ENCODE data around the gene EPHB2. TPM values are rescaled to one million over a fixed set of nuclear protein-coding genes. Genes with fewer than 3 reads are reported as not detected.

Gene EPHB2
- polyA plus RNA-seq, 1 donor from 2014 or later: 22.8 TPM

GRCh38 chr1:22918644-22919043 lies 208.0 kb downstream of the EPHB2 start:
- Histone ChIP-seq H3F3A (ENCODE audit: insufficient read depth, low read length, poor library complexity, severe bottlenecking) (no peaks in the 10 kb centered on the region), H3K27ac (ENCODE audit: low read length) (no peak overlapping the region), H2AFZ (ENCODE audit: low read depth, low read length) (no peak overlapping the region), H3K4me2 (ENCODE audit: low read length) (no peak overlapping the region), H4K20me1 (ENCODE audit: insufficient read depth) (no peaks in the 10 kb centered on the region), H3K9me2 (ENCODE audit: insufficient read depth, low read length) (no peaks in the 10 kb centered on the region), H3K27me3 (ENCODE audit: insufficient read depth, low read depth, low read length) (no peaks in the 10 kb centered on the region), H3K9me3 (ENCODE audit: low read length) (no peaks in the 10 kb centered on the region), H3K9ac (ENCODE audit: low read length) (no peak overlapping the region), H3K79me2 (replicated peaks; ENCODE audit: insufficient read depth, low read length) (no peaks in the 10 kb centered on the region), H3K36me3 (ENCODE audit: insufficient read depth, low read length) (no peaks in the 10 kb centered on the region), H3K4me3 (ENCODE audit: low read length) (no peak overlapping the region)
- no peak for TF ChIP-seq SMC3 (conservative IDR thresholded peaks at IDR 0.05; ENCODE audit: poor library complexity)
- no peak for TF ChIP-seq MXI1 (conservative IDR thresholded peaks at IDR 0.05; ENCODE audit: poor library complexity, severe bottlenecking)
- no peak for TF ChIP-seq EZH2 (IDR thresholded peaks at IDR 0.05; ENCODE audit: borderline replicate concordance, insufficient read depth, low read length, poor library complexity, severe bottlenecking)
- TF ChIP-seq RAD21 (conservative IDR thresholded peaks at IDR 0.05): no peak
- no peak for TF ChIP-seq EP300 (conservative IDR thresholded peaks at IDR 0.05; ENCODE audit: poor library complexity, severe bottlenecking)
- TF ChIP-seq REST (IDR thresholded peaks at IDR 0.05; ENCODE audit: borderline replicate concordance): no peak
- no peak for TF ChIP-seq POLR2AphosphoS5 (IDR thresholded peaks at IDR 0.05)
- no peak for TF ChIP-seq TAF1 (IDR thresholded peaks at IDR 0.05; ENCODE audit: low read depth)
- TF ChIP-seq CTCF (IDR thresholded peaks at IDR 0.05; ENCODE audit: poor library complexity, severe bottlenecking): no peak

- H4K20me1 ChIP-seq (ENCODE audit: insufficient read depth): no peaks in the 10 kb centered on the region
- H3K4me2 ChIP-seq (ENCODE audit: low read length): no peak overlapping the region
- H3K36me3 ChIP-seq (ENCODE audit: insufficient read depth, low read length): no peaks in the 10 kb centered on the region
- no peak overlapping the region for H2AFZ ChIP-seq (ENCODE audit: low read depth, low read length)
- no peaks in the 10 kb centered on the region for H3K9me2 ChIP-seq (ENCODE audit: insufficient read depth, low read length)
- no peaks in the 10 kb centered on the region for H3K79me2 ChIP-seq (replicated peaks; ENCODE audit: insufficient read depth, low read length)
- H3F3A ChIP-seq (ENCODE audit: insufficient read depth, low read length, poor library complexity, severe bottlenecking): no peaks in the 10 kb centered on the region
- H3K4me3 ChIP-seq (ENCODE audit: low read length): no peak overlapping the region
- no peaks in the 10 kb centered on the region for H3K27me3 ChIP-seq (ENCODE audit: insufficient read depth, low read depth, low read length)
- H3K9me3 ChIP-seq (ENCODE audit: low read length): no peaks in the 10 kb centered on the region
- no peak overlapping the region for H3K27ac ChIP-seq (ENCODE audit: low read length)
- TF ChIP-seq REST (IDR thresholded peaks at IDR 0.05; ENCODE audit: borderline replicate concordance) (no peak), CTCF (IDR thresholded peaks at IDR 0.05; ENCODE audit: poor library complexity, severe bottlenecking) (no peak), MXI1 (conservative IDR thresholded peaks at IDR 0.05; ENCODE audit: poor library complexity, severe bottlenecking) (no peak), POLR2AphosphoS5 (IDR thresholded peaks at IDR 0.05) (no peak), TAF1 (IDR thresholded peaks at IDR 0.05; ENCODE audit: low read depth) (no peak), EZH2 (IDR thresholded peaks at IDR 0.05; ENCODE audit: borderline replicate concordance, insufficient read depth, low read length, poor library complexity, severe bottlenecking) (no peak), RAD21 (conservative IDR thresholded peaks at IDR 0.05) (no peak), EP300 (conservative IDR thresholded peaks at IDR 0.05; ENCODE audit: poor library complexity, severe bottlenecking) (no peak), SMC3 (conservative IDR thresholded peaks at IDR 0.05; ENCODE audit: poor library complexity) (no peak)
- no peak overlapping the region for H3K9ac ChIP-seq (ENCODE audit: low read length)
These were observed 208.8 kb downstream of the EPHB2 start for GRCh38 chr1:22919341-22920025.
